ENCODE results near the gene FN1.

FN1 gene

GRCh38 chr2:215369181-215369760 lies 66.6 kb downstream of the FN1 start:
- in situ Hi-C loops (cut with MboI; ENCODE audit: low pct_unique_long_range_greater_than_20kb, low sequenced_read_pairs, unreplicated experiment) = no loop called here
- TF ChIP-seq, protein P1, sequence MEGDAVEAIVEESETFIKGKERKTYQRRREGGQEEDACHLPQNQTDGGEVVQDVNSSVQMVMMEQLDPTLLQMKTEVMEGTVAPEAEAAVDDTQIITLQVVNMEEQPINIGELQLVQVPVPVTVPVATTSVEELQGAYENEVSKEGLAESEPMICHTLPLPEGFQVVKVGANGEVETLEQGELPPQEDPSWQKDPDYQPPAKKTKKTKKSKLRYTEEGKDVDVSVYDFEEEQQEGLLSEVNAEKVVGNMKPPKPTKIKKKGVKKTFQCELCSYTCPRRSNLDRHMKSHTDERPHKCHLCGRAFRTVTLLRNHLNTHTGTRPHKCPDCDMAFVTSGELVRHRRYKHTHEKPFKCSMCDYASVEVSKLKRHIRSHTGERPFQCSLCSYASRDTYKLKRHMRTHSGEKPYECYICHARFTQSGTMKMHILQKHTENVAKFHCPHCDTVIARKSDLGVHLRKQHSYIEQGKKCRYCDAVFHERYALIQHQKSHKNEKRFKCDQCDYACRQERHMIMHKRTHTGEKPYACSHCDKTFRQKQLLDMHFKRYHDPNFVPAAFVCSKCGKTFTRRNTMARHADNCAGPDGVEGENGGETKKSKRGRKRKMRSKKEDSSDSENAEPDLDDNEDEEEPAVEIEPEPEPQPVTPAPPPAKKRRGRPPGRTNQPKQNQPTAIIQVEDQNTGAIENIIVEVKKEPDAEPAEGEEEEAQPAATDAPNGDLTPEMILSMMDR (IDR thresholded peaks at IDR 0.05; ENCODE audit: extremely low read depth, insufficient read depth, missing control alignments) = no peak
- DNase-seq (ENCODE audit: low spot score) = no peak

DNA sequence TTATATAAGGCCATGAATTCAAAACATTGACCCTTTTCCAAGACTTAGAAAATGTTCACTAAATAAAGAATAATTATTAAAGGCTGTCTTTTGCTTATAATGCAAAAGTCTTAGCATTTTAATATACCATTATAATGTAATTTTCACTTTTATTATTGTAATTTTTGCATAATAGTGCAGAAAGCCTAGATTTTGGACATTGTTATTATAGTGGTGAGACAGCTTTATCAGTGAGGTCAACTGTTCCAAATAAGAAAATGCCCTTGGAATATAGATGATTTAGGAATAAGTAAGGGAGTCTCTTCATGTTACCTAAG lies 67.4 kb downstream of the FN1 start:
- DNase-seq (ENCODE audit: low spot score) = no peak
- in situ Hi-C loops (cut with MboI; ENCODE audit: low pct_unique_long_range_greater_than_20kb, low sequenced_read_pairs, unreplicated experiment) = no loop called here
- TF ChIP-seq, protein P1 (IDR thresholded peaks at IDR 0.05; ENCODE audit: extremely low read depth, insufficient read depth, missing control alignments) = no peak

- DNase-seq (ENCODE audit: low spot score) = no peak
- in situ Hi-C loops (cut with MboI; ENCODE audit: low pct_unique_long_range_greater_than_20kb, low sequenced_read_pairs, unreplicated experiment) = no loop called here
- TF ChIP-seq, protein P1 (IDR thresholded peaks at IDR 0.05; ENCODE audit: extremely low read depth, insufficient read depth, missing control alignments) = no peak
Observed at GRCh38 chr2:215367662-215368492, 68.0 kb downstream of the FN1 start.

DNA sequence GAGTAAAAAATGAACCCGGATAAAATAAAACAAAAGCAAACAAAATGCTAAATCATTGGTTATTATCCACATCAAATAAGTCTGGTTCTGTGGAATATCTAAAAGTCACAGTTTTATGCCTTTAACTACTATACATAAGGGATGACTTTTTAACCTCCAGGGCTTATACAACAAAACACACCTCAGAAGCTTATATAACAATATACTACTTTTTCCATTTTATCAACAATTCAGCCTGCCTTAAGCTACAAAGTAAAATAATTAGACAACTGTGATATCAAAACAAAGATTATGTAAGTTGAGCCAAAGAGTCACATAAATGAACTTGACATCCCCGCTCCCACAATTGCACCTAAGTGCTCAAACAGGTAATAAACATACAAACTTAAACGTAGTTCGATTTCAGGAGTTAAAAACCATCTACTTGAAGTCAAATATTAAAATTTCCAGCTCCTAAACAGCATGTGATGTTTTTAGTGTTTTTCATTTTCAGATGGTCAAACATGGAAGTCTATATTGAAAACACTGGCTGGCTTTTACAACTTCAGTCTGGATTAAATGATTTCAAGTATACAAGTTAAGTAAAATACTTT lies 69.3 kb downstream of the FN1 start:
- DNase-seq (ENCODE audit: low spot score) = no peak
- TF ChIP-seq, protein P1 (IDR thresholded peaks at IDR 0.05; ENCODE audit: extremely low read depth, insufficient read depth, missing control alignments) = no peak
- in situ Hi-C loops (cut with MboI; ENCODE audit: low pct_unique_long_range_greater_than_20kb, low sequenced_read_pairs, unreplicated experiment) = no loop called here

- in situ Hi-C loops (cut with MboI; ENCODE audit: low pct_unique_long_range_greater_than_20kb, low sequenced_read_pairs, unreplicated experiment) = no loop called here
- TF ChIP-seq, protein P1 (IDR thresholded peaks at IDR 0.05; ENCODE audit: extremely low read depth, insufficient read depth, missing control alignments) = no peak
- no peak for DNase-seq (ENCODE audit: low spot score)
Observed at GRCh38 chr2:215365184-215365658, 70.6 kb downstream of the FN1 start.

GRCh38 chr2:215364157-215365155 lies 71.4 kb downstream of the FN1 start:
- in situ Hi-C loops (cut with MboI; ENCODE audit: low pct_unique_long_range_greater_than_20kb, low sequenced_read_pairs, unreplicated experiment) = no loop called here
- TF ChIP-seq, protein P1 (IDR thresholded peaks at IDR 0.05; ENCODE audit: extremely low read depth, insufficient read depth, missing control alignments) = no peak
- no peak for DNase-seq (ENCODE audit: low spot score)

Data from GM13977 (cell line).